Measurements from ENCODE around the gene MOGAT2.

The MOGAT2 gene

GRCh38 chr11:75763846-75764245, 46.2 kb downstream of the MOGAT2 start:
- H3K9ac ChIP-seq (ENCODE audit: low read length), result no peak overlapping the region

GRCh38 chr11:75765116-75765515, 47.5 kb downstream of the MOGAT2 start:
- H3K27ac ChIP-seq (ENCODE audit: low read length), result no peak overlapping the region
- peaks cover 39% of the 10 kb centered on the region for H3K27me3 ChIP-seq (ENCODE audit: control insufficient read depth, insufficient read depth, low read length)
- H3K9me3 ChIP-seq (ENCODE audit: control insufficient read depth, low read depth, low read length), result no peaks in the 10 kb centered on the region
- no peak overlapping the region for H3K4me3 ChIP-seq (ENCODE audit: low read length)
- H3K36me3 ChIP-seq (ENCODE audit: control insufficient read depth, low read depth, low read length), result no peaks in the 10 kb centered on the region
- no peak overlapping the region for H3K9ac ChIP-seq (ENCODE audit: low read length)
- peaks cover 7% of the 10 kb centered on the region for H3K4me1 ChIP-seq (ENCODE audit: control insufficient read depth, low read depth, low read length)

More at GRCh38 chr11:75763846-75764245, 46.2 kb downstream of the MOGAT2 start:
- Histone ChIP-seq H3K4me3 (ENCODE audit: low read length) (no peak overlapping the region), H3K27me3 (ENCODE audit: control insufficient read depth, insufficient read depth, low read length) (peaks cover 26% of the 10 kb centered on the region), H3K27ac (ENCODE audit: low read length) (no peak overlapping the region), H3K36me3 (ENCODE audit: control insufficient read depth, low read depth, low read length) (no peaks in the 10 kb centered on the region), H3K9me3 (ENCODE audit: control insufficient read depth, low read depth, low read length) (no peaks in the 10 kb centered on the region), H3K4me1 (ENCODE audit: control insufficient read depth, low read depth, low read length) (peaks cover 3% of the 10 kb centered on the region)

DNA sequence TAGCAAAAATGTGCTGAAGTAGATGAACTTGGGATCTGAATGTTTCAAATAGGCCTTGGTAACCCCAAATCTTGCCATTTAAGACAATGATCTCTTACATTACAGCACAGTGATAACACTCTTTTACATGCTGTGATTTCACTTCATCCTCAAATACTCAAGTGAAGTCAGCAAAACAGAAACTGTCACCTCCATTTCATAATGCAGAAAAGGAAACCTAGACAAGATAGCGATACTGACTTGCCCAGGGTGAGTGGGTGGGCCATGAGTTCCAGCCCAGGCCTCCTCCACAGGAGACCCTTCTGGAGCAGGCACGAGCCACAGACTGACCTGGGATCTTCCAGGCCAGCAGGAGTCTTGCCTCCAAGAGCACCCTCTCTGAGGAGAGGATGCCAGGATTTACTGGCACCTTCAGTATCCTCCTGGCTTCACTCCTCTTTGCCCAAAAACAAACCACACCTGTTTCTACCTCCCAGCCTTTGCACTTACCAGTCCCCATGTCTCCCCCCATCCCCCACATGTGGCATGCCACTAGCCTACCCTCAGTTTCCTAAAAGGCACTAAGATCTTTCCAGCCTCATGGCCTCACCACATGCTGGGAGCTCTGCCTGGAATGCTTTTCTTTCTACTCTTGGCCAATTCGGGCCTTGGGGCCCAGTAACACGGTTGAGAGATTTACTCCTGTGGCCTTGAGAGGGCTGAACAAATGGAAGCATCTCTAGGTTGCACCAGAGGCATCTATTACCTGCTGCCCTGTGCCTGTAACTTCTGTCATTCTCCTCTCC, 49.0 kb downstream of the MOGAT2 start:
- peaks cover 54% of the 10 kb centered on the region for H3K27me3 ChIP-seq (ENCODE audit: control insufficient read depth, insufficient read depth, low read length)
- H3K36me3 ChIP-seq (ENCODE audit: control insufficient read depth, low read depth, low read length), result no peaks in the 10 kb centered on the region
- H3K9me3 ChIP-seq (ENCODE audit: control insufficient read depth, low read depth, low read length), result no peaks in the 10 kb centered on the region
- H3K27ac ChIP-seq (ENCODE audit: low read length), result no peak overlapping the region
- no peak overlapping the region for H3K4me3 ChIP-seq (ENCODE audit: low read length)
- H3K4me1 ChIP-seq (ENCODE audit: control insufficient read depth, low read depth, low read length), result peaks cover 7% of the 10 kb centered on the region
- no peak overlapping the region for H3K9ac ChIP-seq (ENCODE audit: low read length)

GRCh38 chr11:75767228-75767572, 49.6 kb downstream of the MOGAT2 start:
- H3K9me3 ChIP-seq (ENCODE audit: control insufficient read depth, low read depth, low read length), result no peaks in the 10 kb centered on the region
- H3K36me3 ChIP-seq (ENCODE audit: control insufficient read depth, low read depth, low read length), result no peaks in the 10 kb centered on the region
- H3K27me3 ChIP-seq (ENCODE audit: control insufficient read depth, insufficient read depth, low read length), result peaks cover 56% of the 10 kb centered on the region
- H3K4me3 ChIP-seq (ENCODE audit: low read length), result no peak overlapping the region
- H3K4me1 ChIP-seq (ENCODE audit: control insufficient read depth, low read depth, low read length), result peaks cover 7% of the 10 kb centered on the region
- H3K27ac ChIP-seq (ENCODE audit: low read length), result no peak overlapping the region
- H3K9ac ChIP-seq (ENCODE audit: low read length), result no peak overlapping the region

GRCh38 chr11:75767793-75768111, 50.1 kb downstream of the MOGAT2 start:
- Histone ChIP-seq H3K4me3 (ENCODE audit: low read length) (no peak overlapping the region), H3K9ac (ENCODE audit: low read length) (no peak overlapping the region), H3K4me1 (ENCODE audit: control insufficient read depth, low read depth, low read length) (peaks cover 7% of the 10 kb centered on the region), H3K9me3 (ENCODE audit: control insufficient read depth, low read depth, low read length) (no peaks in the 10 kb centered on the region), H3K27me3 (ENCODE audit: control insufficient read depth, insufficient read depth, low read length) (peaks cover 56% of the 10 kb centered on the region), H3K27ac (ENCODE audit: low read length) (no peak overlapping the region), H3K36me3 (ENCODE audit: control insufficient read depth, low read depth, low read length) (no peaks in the 10 kb centered on the region)

DNA sequence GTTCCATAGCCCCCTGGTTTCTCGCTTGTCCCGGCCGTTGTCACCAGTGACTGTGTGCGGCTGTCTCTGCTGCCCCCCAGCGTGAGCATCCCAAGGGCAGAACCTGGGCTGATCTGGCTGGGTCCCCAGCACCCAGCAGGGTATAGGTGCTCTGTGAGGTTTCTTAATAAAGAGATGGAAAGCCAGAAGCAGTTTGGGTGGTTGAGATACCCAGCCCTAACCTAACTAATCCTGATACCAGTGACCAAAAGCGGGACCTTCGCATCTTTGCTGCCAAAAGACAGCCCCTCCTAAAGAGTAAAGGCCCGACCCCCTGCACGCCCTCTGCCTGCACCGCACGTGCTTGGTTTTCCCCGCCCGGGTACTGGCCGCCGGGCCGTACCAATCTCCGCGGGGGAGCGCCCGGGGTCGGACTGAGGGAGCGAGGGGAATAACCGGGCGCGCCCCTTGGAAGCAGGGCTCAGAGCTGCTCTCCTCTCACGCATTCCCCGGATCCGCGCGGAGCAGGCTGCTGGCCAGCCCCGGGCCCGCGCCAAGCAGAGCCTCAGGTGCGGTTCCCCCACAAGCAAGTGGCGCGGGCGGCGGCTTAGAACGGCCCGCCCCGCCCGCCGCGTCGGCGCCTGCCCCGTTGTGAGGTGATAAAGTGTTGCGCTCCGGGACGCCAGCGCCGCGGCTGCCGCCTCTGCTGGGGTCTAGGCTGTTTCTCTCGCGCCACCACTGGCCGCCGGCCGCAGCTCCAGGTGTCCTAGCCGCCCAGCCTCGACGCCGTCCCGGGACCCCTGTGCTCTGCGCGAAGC, 50.7 kb downstream of the MOGAT2 start, which contains the start of gene DGAT2:
TSS of gene DGAT2 (plus strand) at position 667 of the 797 bp plus-strand sequence. CDS start 214 bp downstream, outside the sequence.
- Histone ChIP-seq H3K4me3 (ENCODE audit: low read length) (peak within 1 kb of the TSS; percentile 53), H3K27me3 (ENCODE audit: control insufficient read depth, insufficient read depth, low read length) (peaks cover 56% of the 10 kb centered on the region), H3K4me1 (ENCODE audit: control insufficient read depth, low read depth, low read length) (peaks cover 4% of the 10 kb centered on the region), H3K9me3 (ENCODE audit: control insufficient read depth, low read depth, low read length) (no peaks in the 10 kb centered on the region), H3K27ac (ENCODE audit: low read length) (no peak within 1 kb of the TSS), H3K36me3 (ENCODE audit: control insufficient read depth, low read depth, low read length) (no peaks in the 10 kb centered on the region), H3K9ac (ENCODE audit: low read length) (peak within 1 kb of the TSS; percentile 42)

DNA sequence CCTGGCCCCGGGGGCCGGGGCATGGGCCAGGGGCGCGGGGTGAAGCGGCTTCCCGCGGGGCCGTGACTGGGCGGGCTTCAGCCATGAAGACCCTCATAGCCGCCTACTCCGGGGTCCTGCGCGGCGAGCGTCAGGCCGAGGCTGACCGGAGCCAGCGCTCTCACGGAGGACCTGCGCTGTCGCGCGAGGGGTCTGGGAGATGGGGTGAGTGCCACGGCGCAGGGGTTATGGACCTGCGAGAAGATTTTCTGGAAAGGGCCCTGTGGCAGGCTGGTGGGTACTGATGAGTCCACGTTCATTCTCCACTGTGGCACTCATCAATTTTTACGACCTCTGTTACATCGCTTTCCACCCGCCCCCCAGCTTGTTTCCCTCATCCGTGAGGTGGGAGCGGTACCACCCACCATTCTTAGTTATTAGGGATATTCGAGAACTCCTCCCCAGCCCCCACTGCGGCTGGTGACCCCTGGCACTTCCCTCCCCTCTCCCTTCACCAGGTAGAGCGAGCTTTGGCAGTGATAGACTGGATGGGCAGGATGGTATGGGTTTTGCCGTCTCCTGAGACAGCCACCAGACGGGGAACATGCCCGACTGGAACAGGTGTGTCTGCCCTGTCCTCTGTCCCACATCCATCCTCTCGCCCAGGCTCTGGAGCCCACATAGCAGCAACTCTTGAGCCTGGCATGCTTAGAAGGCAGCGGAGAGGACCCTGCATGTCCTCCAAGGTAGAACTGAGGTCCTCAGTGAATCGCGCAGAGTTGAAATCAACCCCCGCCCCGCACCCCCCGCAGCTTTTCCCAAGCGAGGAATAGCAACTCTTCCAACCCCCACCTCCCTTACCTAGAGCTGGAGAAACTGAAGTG, 51.5 kb downstream of the MOGAT2 start:
- Histone ChIP-seq H3K9ac (ENCODE audit: low read length) (no peak overlapping the region), H3K9me3 (ENCODE audit: control insufficient read depth, low read depth, low read length) (no peaks in the 10 kb centered on the region), H3K4me3 (ENCODE audit: low read length) (peak overlapping the region; percentile 53), H3K27ac (ENCODE audit: low read length) (no peak overlapping the region), H3K4me1 (ENCODE audit: control insufficient read depth, low read depth, low read length) (peaks cover 4% of the 10 kb centered on the region), H3K27me3 (ENCODE audit: control insufficient read depth, insufficient read depth, low read length) (peaks cover 56% of the 10 kb centered on the region), H3K36me3 (ENCODE audit: control insufficient read depth, low read depth, low read length) (no peaks in the 10 kb centered on the region)

DNA sequence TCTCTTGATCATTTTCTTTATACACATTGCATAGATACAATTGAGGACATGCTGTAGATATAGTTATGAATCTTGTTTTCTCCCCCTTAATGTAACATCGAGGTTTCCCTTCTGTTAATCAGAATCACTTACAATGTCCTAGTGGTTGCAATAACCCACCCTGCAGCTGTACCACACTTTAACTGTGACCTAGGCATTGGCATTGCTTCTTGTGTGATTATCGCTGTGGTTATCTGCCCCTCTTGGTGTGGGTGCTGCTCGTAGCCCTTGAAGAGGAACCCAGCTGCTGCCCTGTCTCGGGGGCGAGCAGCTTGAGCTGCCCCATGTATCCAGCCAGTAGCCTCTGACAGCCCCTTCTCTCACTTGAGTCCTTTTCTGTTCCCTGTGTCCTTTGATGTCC, 52.5 kb downstream of the MOGAT2 start:
- Histone ChIP-seq H3K4me3 (ENCODE audit: low read length) (peak overlapping the region; percentile 53), H3K9me3 (ENCODE audit: control insufficient read depth, low read depth, low read length) (no peaks in the 10 kb centered on the region), H3K27ac (ENCODE audit: low read length) (no peak overlapping the region), H3K36me3 (ENCODE audit: control insufficient read depth, low read depth, low read length) (no peaks in the 10 kb centered on the region), H3K4me1 (ENCODE audit: control insufficient read depth, low read depth, low read length) (peaks cover 9% of the 10 kb centered on the region), H3K27me3 (ENCODE audit: control insufficient read depth, insufficient read depth, low read length) (peaks cover 56% of the 10 kb centered on the region), H3K9ac (ENCODE audit: low read length) (no peak overlapping the region)

DNA sequence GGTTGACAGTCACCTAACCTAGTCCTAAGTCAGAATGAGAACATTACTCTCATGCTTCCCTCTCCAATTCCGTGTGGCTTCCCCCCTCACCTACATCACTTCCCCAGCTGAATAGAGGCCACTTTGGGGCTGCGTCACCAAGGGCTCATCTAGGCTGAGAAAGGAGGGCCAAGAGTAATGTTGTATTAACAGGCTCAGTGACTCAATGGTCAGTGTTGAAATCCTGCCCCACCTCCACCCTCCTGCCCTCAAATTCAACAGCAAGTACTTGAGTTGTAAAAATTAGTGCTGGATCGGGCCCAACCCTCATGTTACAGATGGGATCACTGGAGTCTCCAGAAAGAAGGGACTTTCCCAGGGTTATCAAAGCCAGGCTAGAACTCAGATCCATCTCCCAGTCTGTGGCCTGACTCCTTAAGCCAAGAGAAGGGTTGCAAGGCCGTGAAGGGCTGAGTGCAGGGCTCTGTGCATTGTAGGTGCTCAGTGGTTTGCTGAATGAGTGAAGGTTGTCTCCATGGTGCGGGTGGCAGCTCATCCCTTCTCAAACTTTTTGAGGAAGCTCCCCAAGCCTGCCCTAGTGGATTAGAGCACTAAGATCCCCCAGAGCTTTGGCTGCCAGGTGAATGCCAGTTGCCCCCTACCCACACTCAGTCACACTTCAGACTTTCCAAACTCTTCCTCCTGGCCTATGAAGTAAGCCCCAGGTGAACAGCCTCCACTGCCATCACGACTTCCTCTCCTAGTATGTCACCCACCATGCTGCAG, 54.2 kb downstream of the MOGAT2 start:
- Histone ChIP-seq H3K9me3 (ENCODE audit: control insufficient read depth, low read depth, low read length) (no peaks in the 10 kb centered on the region), H3K36me3 (ENCODE audit: control insufficient read depth, low read depth, low read length) (no peaks in the 10 kb centered on the region), H3K9ac (ENCODE audit: low read length) (no peak overlapping the region), H3K27me3 (ENCODE audit: control insufficient read depth, insufficient read depth, low read length) (peaks cover 50% of the 10 kb centered on the region), H3K4me3 (ENCODE audit: low read length) (no peak overlapping the region), H3K4me1 (ENCODE audit: control insufficient read depth, low read depth, low read length) (peaks cover 13% of the 10 kb centered on the region), H3K27ac (ENCODE audit: low read length) (no peak overlapping the region)

GRCh38 chr11:75773595-75774353, 56.1 kb downstream of the MOGAT2 start:
- peaks cover 31% of the 10 kb centered on the region for H3K27me3 ChIP-seq (ENCODE audit: control insufficient read depth, insufficient read depth, low read length)
- peaks cover 13% of the 10 kb centered on the region for H3K4me1 ChIP-seq (ENCODE audit: control insufficient read depth, low read depth, low read length)
- no peaks in the 10 kb centered on the region for H3K9me3 ChIP-seq (ENCODE audit: control insufficient read depth, low read depth, low read length)
- H3K27ac ChIP-seq (ENCODE audit: low read length), result no peak overlapping the region
- H3K36me3 ChIP-seq (ENCODE audit: control insufficient read depth, low read depth, low read length), result no peaks in the 10 kb centered on the region
- no peak overlapping the region for H3K4me3 ChIP-seq (ENCODE audit: low read length)
- H3K9ac ChIP-seq (ENCODE audit: low read length), result no peak overlapping the region

Data from iPS-18a (cell line).